Osteocyte (in vitro differentiated cells): ENCODE data around the gene ANTKMT. TPM values are rescaled to one million over a fixed set of nuclear protein-coding genes. Genes with fewer than 3 reads are reported as not detected.

Experiments used
- DNase-seq: peaks from one replicate; pipeline ENCODE4 v3.0.0; 2021; ENCODE audit warnings: mixed read lengths; ENCODE audit not compliant: unreplicated experiment; ENCODE audit errors: extremely low spot score
- H3K27ac Mint-ChIP-seq: one replicate; pipeline ENCODE4 v1.8.0; 2021; ENCODE audit warnings: mild to moderate bottlenecking, mixed read lengths; ENCODE audit not compliant: unreplicated experiment
- H3K27me3 Mint-ChIP-seq: one replicate; pipeline ENCODE4 v1.8.0; 2021; ENCODE audit warnings: mixed read lengths; ENCODE audit not compliant: unreplicated experiment
- H3K36me3 Mint-ChIP-seq: one replicate; pipeline ENCODE4 v1.8.0; 2021; ENCODE audit warnings: mixed read lengths; ENCODE audit not compliant: unreplicated experiment
- H3K4me1 Mint-ChIP-seq: one replicate; pipeline ENCODE4 v1.8.0; 2021; ENCODE audit warnings: mixed read lengths; ENCODE audit not compliant: unreplicated experiment
- H3K4me3 Mint-ChIP-seq: one replicate; pipeline ENCODE4 v1.8.0; 2021; ENCODE audit warnings: mild to moderate bottlenecking, moderate library complexity, mixed read lengths; ENCODE audit not compliant: unreplicated experiment
- H3K9me3 Mint-ChIP-seq: one replicate; pipeline ENCODE4 v1.8.0; 2021; ENCODE audit warnings: mixed read lengths; ENCODE audit not compliant: unreplicated experiment
- CTCF ChIP-seq: fragments of 200-600 bp; sonication (generic); IDR thresholded peaks from 2 replicates; pipeline ENCODE4 v1.5.0; 2021; ENCODE audit warnings: antibody characterized with exemption, mild to moderate bottlenecking, moderate library complexity
- total RNA-seq: library from RNA; stranded (reverse); gene quantifications from 2 replicates; pipeline ENCODE4 v1.2.1, GENCODE V29; 2021

The ANTKMT gene
- total RNA-seq, 1 donor from 2014 or later = 41.7 TPM

GRCh38 chr16:734208-734980 is 13.4 kb downstream of the ANTKMT start:
- H3K27ac Mint-ChIP-seq = no peak overlapping the region

GRCh38 chr16:734981-735881 is 14.3 kb downstream of the ANTKMT start:
- no peak for TF ChIP-seq CTCF
- Mint-ChIP-seq H3K4me3 (no peak overlapping the region), H3K9me3 (no peaks in the 10 kb centered on the region), H3K4me1 (peaks cover 8% of the 10 kb centered on the region), H3K27me3 (no peaks in the 10 kb centered on the region), H3K27ac (no peak overlapping the region), H3K36me3 (peaks cover 12% of the 10 kb centered on the region)
- DNase-seq = no peak

More at GRCh38 chr16:734208-734980, 13.4 kb downstream of the ANTKMT start:
- Mint-ChIP-seq H3K4me3 (no peak overlapping the region), H3K36me3 (peaks cover 12% of the 10 kb centered on the region), H3K9me3 (no peaks in the 10 kb centered on the region), H3K27me3 (no peaks in the 10 kb centered on the region), H3K4me1 (peaks cover 4% of the 10 kb centered on the region)
- no peak for TF ChIP-seq CTCF
- peak; percentile 82 for DNase-seq

GRCh38 chr16:735982-736453 is 15.1 kb downstream of the ANTKMT start:
- H3K4me1 Mint-ChIP-seq = peaks cover 8% of the 10 kb centered on the region
- peaks cover 12% of the 10 kb centered on the region for H3K36me3 Mint-ChIP-seq
- no peaks in the 10 kb centered on the region for H3K9me3 Mint-ChIP-seq
- DNase-seq = no peak
- H3K27me3 Mint-ChIP-seq = no peaks in the 10 kb centered on the region
- no peak for TF ChIP-seq CTCF
- no peak overlapping the region for H3K27ac Mint-ChIP-seq
- no peak overlapping the region for H3K4me3 Mint-ChIP-seq

- Mint-ChIP-seq H3K36me3 (peaks cover 12% of the 10 kb centered on the region), H3K9me3 (no peaks in the 10 kb centered on the region), H3K4me3 (no peak overlapping the region), H3K27ac (no peak overlapping the region), H3K4me1 (peaks cover 8% of the 10 kb centered on the region), H3K27me3 (no peaks in the 10 kb centered on the region)
- peak; percentile 82 for DNase-seq
- no peak for TF ChIP-seq CTCF
Observed at GRCh38 chr16:736936-737481, 16.1 kb downstream of the ANTKMT start.
